ELF-1 (cell line): ENCODE data around the gene ARID1B.

Experiments
- DNase-seq: peaks from one replicate; pipeline ENCODE4 v3.0.0-alpha.2; 2016; ENCODE audit warnings: low read depth, low spot score

Gene ARID1B

DNA sequence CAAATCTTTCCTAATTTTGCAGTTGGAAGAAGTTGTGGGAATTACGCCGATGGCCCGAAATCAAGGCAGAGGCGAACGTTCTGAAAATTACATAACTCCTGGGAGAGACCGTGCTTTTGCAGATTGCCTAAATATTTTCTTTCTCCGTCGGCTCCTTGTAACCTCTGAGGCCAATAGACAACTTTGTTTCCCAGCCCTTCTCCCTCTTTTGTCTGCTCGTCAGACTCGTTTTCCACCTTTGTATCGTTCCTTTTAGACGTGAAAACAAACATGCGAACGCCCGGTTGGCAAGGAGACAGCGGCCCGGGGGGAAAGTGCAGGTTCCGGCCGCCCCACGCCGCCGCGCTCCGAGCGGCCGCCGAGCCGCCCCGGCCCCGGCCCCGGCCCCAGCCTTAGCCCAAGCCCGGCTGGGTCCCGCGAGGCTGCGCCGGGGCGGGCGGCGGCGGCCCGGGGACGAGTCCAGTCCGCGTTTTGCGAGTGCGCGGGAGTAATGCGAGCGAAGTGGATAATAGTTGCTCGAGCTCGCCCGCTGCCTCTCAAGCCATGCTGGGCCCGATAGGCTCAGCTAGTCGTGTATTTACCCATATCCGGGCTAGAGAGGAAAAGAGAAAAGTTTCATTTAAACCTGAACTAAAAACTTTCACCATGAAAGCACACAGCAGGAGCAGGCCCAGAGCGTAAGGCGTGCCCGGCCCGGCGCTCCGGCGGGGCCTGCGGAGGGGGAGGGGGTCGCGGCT, at the start of gene ARID1B:
Gene ARID1B, plus strand, starts transcription at position 539 of the 737 bp plus-strand sequence. CDS start 303 bp downstream, outside the sequence.
- peak; percentile 71 for DNase-seq

DNA sequence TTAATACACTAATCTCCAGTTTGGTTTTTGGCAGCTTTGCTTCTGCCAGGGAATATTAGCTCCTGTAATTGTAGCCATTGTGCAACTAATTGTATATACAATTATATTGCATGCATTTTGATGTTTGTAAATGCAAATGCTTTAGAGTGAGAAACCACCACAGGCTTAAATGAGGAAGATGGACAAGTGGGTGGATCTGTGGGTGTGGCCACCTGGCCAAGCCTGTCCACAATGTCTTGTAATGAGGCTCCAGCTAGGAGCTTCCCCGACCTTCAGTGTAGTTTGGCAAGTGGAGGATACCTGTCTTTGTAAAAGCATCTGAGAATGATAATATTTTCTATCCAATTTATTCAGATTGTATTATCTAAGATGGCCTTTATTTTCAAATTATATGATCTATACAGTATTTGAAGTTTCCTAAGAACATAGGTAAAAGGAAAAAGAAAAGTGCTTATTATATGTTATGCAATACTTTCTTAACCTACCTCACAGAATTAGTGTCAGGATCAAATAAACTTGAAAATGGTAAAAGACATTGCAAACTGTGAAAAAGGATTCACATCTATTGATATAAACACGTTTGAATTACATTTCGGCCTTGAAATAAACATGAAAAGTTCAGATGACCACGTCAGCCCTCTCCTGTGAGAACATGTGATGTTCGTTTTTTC, 49.3 kb upstream of the ARID1B start:
- DNase-seq: no peak

DNA sequence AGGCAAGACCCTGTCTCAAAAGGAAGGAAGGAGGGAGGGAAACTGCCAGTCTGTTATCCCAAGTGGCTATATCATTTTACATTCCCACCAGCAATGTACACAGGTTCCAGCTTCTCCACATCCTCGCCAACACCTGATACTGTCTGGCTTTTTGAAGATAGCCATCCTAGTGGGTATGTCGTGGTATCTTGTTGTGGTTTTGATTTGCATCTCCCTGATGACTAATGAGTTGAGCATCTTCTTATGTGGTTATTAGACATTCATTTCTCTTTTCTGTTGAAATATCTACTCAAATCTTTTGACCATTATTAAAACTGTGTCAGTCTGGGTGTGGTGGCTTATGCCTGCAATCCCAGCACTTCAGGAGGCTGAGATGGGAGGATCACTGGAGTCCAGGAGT, 47.9 kb upstream of the ARID1B start:
- DNase-seq: no peak

DNA sequence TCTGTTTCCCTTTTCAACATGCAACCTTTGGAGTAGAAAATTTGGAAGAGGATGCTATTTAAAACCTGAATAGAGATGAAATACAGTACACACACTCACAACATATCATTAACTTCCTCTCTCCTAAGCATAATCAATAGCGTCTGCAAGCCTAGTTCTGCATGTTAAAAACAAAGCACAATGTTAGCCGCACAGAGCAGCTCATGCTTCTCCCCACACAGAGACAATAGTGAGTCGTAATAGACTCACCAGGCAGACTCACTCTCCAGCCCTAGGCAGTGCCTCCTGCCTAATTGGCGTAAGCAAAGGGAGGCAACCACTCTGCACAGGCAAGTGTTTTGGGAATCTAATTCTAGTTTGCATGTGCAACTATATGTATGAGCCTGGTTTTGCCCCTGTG, 45.8 kb upstream of the ARID1B start:
- DNase-seq: peak; percentile 23

DNA sequence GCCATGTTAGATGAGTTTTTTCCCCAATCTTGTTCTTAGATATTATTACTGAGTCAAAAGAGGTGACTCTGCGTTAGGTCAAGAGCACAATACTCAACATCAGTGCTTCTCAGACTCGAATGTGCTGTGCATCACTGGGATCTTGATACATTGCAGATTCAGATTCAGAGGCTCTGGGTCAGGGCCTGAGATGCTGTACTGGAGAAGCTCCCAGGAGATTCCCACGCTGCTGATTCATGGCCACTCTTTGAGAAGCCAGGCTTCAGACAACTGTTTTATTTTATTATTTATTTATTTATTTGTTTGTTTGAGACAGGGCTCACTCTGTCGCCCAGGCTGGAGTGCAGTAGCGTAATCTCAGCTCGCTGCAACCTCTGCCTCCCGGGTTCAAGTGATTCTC, 41.4 kb upstream of the ARID1B start:
- no peak for DNase-seq

DNA sequence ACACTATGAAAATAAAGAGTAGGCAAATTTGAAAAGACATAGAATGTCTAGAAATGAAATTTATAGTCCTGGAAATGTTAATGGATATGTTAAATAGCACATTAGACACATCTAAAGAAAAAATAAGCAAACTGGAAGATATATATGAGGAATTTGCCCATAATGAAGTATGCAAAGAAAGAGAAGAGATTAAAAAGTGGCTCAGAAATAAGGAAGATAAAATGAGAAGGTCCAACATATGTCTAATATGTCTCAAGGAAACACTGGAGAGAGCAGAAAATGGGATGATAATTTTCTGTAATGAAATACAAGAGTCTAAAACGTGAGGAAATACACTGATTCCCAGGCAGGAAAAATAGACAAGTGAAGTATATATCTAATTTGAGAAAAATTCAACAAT, 36.6 kb upstream of the ARID1B start:
- DNase-seq: no peak

DNA sequence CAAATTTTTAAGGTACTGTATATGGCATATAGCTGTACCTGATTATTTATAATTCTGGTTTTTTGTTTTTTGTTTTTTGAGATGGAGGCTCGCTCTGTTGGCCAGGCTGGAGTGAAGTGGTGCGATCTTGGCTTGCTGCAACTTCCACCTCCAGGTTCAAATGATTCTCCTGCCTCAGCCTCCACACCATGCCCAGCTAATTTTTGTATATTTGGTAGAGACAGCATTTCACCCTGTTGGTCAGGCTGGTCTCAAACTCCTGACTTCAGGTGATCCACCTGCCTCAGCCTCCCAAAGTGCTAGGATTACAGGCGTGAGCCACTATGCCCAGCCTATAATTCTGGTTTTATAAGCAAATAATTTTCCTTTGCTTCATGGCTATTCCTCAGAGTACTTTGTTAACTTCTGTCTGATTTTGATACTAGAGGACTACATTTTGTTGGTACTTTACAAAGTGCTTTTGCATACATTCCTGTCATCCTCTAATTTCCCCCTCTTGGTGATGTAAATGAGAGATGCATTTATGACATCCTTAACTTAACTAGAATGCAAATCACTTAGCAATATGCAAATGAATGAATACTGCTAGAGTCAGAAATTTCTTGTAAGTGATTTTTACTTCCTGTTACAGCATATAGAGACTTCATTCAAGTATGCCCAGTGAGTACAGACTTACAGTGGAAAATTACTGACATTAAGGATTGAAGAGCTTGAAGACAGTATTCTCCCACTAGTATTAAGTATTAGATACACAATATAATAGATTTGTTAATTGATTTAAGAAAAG, 35.7 kb upstream of the ARID1B start:
- DNase-seq: no peak

DNA sequence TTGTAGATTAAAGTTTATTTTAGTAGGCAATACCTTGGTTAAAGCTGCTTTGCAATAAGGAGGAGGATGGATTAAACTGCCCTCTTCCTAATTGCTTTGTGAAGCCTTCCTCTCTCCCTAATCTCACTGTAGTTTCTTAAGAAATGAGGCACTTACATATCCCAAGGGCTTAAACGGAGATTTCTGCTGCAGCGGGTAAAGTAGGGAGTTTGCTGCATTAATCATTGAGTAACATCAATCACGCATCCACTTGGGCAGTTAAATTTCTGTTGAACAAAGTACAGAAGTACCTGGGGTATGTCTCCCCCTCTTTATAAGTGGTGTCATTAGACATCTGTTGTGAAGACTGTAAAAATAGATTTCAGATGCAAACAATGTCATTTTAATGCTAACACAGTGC, 29.5 kb upstream of the ARID1B start:
- no peak for DNase-seq

DNA sequence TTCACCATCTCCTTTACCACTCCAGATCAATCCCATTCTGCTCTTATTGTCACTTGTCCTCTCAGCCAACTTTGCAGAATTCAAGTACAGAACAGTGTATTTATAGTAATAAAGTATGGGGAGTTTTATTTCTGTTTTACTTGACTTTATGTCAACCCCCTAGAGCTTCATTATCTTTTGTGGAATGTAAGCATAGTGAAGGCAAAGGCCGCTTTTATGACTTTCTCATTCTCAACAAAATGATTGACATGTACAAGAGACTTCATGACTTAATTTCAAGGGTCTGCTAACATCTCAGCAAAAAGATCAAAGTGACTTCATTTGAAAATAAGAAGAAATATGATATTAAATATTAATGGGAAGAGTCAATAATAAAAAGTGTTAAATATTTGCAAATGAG, 28.7 kb upstream of the ARID1B start:
- no peak for DNase-seq

DNA sequence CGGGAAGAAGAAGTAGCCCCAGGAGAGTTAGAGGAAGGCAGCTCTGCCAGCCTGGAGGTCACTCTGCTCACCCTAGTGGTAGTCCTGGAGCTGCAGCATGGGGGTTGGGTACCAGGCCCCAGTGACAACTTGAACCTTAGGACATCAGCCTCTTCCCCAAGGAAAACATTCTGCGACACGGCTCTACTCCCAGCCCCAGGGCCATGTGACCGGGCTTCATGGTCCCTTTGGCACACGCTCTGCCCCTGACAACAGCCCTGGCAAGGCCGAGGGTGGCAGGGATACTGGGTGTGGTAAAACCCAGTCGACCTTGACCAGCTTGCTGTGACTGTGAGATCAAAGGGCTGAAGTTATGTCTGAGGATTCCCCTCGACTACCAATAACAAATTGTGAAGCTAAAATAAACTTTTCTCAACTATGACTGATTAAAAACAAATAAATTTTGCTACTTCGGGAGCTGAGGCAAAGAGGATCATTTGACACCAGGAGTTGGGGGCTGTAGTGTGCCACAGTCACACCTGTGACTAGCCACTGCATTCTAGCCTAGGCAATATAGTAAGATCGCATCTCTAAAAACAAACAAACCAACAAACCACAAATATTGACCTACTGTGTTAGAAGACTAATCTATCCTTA, 24.4 kb upstream of the ARID1B start:
- peak; percentile 16 for DNase-seq

DNA sequence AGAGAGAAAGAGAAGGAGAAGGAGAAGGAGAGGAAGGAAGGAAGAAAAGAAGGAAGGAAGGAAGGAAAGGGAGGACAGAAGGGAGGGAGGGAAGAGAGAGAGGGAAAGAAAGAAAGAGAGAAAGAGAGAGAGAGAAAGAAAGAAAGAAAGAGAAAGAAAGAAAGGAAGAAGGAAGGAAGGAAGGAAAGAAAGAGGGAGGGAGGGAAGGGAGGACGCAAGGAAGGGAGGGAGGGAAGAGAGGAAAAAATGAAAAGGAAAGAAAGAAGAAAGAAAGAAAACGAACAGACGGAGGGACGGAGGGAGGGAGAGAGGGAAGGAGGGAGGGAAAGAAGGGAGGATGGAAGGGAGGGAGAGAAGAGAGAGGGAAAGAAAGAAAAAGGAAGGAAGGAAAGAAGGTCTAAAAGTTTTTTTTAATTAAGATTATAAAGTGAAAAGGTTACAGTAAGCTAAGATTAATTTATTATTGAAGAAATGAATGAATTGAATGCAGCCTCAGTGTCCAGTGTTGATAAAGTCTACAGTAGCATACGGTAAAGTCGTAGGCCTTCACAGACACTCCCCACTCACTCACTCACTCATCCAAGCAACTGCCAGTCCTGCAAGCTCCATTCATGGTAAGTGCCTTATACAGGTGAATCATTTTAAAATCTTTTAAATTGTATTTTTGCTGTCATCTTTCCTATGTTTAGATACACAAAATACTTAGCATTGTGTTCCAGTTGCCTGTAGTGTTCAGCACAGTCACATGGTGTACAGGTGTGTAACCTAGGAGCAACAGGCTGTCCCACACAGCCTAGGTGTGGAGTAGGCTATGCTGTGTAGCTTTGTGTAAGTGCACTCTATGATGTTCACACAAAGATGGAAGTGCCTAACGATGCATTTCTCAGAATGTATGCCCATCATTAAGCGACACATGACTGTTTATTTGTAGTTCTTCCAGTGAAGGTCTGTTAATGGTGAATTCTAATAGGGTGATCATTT, 20.3 kb upstream of the ARID1B start:
- DNase-seq: no peak

DNA sequence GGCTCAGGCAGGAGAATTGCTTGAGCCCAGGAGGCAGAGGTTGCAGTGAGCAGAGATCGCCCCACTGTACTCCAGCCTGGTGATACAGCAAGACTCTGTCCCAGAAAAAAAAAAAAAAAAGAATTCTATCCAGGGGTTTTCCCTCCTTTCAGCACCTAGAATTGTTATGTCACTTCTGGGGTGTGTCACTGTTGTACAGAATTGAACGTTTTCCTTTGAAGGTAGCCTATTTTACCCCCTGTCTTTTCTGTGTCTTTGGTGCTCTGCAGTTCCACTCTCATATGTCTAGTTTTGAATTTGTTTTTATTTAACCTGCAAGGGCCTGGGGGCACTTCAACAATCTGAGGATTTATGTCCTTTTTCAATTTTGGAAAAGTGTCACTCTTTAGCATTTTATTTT, 19.3 kb upstream of the ARID1B start:
- no peak for DNase-seq

DNA sequence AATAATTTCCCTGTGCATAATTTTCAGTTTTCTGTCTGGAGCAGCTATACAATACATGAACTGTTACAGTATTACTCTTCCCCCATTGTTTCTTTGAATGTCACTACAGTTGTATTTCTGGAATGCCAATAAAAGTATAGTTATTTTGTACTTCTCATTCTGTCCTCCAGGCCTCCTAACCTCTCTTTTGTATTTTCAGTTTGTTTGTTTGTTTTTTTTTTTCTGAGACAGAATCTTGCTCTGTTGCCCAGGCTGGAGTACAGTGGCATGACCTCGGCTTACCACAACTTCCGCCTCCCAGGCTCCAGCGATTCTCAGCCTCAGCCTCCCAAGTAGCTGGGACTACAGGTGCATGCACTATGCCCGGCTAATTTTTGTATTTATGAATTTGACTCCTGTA, 16.8 kb upstream of the ARID1B start:
- no peak for DNase-seq

DNA sequence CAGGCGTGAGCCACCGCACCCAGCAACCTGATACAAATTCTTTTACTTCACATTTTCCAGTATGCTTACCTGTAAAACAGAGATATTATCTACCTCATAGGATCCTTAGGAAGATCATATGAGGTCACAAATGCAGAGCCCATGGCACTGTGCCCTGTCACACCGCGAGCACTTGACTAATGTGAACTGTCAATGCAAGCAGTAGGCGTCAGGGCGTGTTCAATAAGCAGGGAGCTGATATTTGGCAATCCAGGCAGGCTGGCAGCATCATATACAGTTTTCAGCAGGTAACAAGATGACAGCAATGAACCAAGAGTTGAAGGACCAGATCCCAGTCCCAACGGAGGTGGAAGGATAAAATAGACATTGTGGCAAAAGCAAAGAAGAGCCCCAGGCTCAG, 14.6 kb upstream of the ARID1B start:
- DNase-seq: no peak

DNA sequence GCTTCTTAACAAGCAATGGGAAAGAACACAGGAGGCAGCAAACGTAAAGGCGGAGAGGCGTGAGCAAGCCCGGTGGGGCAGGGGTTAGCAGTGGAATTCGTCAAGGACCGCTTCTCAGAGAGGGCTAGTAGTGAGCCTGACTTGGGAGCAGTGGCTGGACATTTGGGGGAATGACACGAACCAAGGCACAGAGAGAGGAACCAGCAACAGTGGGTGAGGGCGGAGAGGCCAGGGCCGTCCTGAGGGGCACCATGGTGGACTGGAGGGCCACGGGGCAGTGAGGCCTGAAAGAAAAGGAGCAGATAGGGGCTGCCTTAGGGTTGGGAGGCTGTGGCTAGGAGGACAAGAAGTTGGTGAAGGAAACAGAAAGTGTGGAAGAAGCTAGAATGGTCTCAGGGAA, 12.1 kb upstream of the ARID1B start:
- no peak for DNase-seq

DNA sequence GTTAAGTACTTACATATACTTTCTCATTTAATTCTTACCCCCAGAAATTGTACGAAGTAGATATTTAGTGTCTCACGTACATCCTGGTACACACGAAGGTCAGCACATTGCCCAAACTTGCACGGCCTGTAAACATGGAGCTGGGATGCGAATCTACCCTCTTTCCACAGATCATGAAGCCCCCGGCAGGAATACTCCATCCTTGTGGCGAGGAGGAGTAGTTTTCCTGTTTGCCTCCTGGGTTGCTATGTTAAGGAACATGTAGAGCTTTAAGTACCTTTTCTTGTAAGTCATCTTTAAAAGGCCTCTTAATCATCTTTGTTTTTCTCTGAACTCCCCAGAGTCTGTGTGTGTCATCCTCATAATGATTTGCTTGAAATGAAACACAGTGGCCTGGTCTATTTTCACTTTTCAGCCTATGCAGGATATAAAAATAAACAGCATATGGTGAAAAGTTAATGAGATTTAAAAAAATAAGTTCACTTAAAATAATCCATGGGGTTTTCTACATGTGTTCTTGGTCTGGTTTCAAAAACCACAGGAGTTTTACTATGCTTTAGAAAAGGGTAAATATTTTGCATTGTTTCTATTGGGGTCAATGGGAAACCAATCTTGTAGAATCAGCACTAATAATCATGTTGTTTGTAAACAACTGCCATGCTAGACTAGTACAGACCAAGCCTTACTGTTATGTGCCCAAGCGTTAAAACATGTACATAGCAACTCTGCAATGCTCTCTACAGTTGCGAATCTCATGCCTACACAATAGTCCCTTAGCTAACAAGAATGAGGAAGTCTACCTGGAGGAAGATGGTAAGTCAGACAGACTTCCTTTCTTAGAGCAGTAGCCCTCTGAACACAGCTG, 9.3 kb upstream of the ARID1B start:
- no peak for DNase-seq

DNA sequence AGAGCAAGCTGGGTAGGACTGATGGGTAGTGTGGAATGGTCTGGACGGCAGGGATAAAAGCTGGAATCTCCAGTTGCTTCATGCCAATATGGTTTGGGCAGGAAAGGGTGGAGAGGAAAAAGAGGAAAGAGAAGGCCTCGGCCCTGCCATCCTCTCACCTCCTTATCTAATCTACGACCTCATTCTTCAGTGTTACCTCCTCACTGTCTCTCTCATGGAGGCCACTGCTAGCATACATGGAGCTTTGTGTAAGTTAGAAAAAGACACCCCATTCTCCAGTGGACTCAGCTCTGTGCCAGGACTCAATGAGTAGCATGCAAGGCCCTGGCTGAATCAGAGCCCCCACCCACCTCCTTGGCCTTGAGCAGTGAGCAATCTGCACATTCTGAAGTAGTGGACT, 6.1 kb upstream of the ARID1B start:
- DNase-seq: no peak

DNA sequence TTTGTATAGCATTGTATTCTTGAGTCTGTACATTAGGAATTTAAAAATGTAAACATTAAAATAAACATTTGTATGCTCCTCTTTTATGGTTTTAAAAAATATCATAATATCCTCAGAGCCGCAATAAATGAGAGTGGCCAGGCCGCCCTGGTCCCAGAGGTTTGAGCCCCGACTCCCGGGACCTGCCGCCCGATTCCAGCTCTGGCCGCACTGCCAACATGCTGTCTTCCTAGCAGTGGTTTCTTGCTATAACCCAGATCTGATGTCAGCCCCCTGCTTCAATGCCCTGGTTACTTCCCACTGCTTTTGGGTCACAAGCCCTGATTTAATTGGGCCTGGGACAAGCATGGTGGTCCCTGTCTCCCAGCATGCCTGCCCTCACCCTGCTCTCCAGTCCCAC, 5.4 kb upstream of the ARID1B start:
- no peak for DNase-seq

DNA sequence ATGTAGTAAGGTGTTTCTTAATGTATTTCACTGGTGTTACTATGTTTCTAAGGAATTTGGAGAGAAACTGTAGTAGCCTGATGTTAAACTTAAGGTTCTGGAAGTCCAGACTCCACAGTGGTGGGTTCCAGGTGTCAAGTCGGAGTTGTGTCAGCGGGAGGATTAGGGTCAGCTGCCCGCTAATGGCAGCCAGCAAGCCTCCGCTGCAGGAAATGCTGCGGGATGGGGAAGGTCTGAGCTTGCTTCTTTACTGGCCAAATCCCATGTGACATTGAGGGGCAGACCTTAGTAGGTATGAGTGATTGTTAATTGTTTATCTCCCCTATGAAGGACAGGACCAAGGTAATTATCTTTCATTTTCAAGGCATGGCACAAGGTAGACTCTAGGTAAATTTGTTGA, 3.7 kb upstream of the ARID1B start:
- no peak for DNase-seq
